GM18519 (cell line): Measurements from ENCODE around the gene SHROOM2.

Source experiments
- ATAC-seq: cut with Tn5 transposase; IDR thresholded peaks from one replicate; pipeline ENCODE4 v1.9.1; 2021; ENCODE audit warnings: mild to moderate bottlenecking, moderate library complexity; ENCODE audit not compliant: unreplicated experiment, low FRiP score

Gene SHROOM2

DNA sequence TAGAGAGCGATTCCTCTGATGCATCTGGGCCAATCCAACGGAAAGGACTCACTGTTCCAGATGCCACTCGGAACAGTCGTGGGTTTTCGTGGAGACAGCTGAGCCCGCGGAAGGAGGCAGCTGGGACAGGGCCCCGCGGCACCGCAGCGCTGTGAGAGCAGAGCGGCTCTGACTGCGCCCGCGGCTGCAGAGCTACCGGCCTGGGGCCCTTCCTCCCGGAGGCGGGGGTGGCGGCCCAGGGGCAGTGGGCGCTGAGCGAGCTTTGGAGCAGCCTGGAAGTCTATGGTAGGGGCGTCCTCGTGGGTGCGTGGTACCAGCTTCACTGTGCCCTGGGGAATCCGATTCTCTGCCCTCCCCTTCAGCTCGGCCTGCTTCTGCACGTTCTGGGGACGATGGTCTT, 205.8 kb downstream of the SHROOM2 start:
- ATAC-seq = no peak

- ATAC-seq = no peak
Measured at GRCh38 chrX:9992724-9993123, 206.5 kb downstream of the SHROOM2 start.

GRCh38 chrX:9995855-9996339, 209.7 kb downstream of the SHROOM2 start:
- ATAC-seq = no peak

DNA sequence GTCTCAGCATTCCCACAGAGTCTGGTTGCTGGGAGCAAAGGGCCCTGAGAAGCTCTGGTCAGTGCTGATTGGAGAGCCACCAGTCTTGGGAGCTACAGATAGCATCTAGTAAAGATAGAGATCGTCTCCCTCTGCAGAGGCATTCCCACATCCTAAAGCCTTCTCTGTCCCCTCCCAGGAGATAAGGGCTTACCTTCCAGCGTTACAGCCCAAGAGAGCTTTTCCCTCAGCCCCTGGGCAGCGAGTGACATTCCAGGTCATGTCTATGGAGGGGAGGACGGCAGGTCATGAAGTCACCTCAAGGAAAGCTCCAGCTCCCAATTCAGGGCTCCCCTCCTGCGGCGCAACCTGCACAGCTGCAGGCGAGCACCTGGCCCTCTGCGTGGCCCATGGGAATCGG, 210.8 kb downstream of the SHROOM2 start:
- no peak for ATAC-seq

DNA sequence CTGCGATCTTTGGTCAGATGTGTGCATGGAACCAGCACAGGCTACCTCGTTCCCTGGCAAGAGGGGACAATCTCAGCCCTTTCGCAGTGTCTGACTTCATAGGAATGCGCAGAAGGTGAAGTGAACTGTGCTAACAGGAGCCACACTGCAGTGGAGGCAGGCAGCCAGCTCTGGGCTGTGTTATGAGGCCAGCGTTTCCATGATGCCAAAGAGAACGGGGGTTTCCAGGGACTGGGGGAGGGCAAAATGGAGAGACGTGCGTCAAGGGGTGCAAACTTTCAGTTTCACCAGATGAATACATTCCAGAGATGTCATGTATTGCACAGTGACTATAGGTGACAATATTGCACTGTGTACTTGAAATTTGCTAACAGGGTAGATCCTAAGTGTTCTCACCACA, 211.3 kb downstream of the SHROOM2 start:
- no peak for ATAC-seq
